ENCODE results near the gene SLC16A5.

- TF ChIP-seq POLR2A (IDR thresholded peaks at IDR 0.05; ENCODE audit: extremely low read depth, insufficient read length) = no peak
- TF ChIP-seq CTCF (IDR thresholded peaks at IDR 0.05; ENCODE audit: low read depth, low read length) = no peak
- no peak; the same call in 1 of the 2 replicates for TF ChIP-seq MAX (IDR thresholded peaks at IDR 0.05; ENCODE audit: low read depth, low read length)
- TF ChIP-seq MYC (IDR thresholded peaks at IDR 0.05; ENCODE audit: low read depth, low read length) = peak; percentile 80
Measured at GRCh38 chr17:75153780-75154194, 66.0 kb downstream of the SLC16A5 start.

Measured in NB4 (cell line).